Measurements from ENCODE around the gene SULT1A3. TPM values are rescaled to one million over a fixed set of nuclear protein-coding genes. Genes with fewer than 3 reads are reported as not detected.
"Not testable (repeated sequence)": the region's sequence is repeated elsewhere in the genome, so short reads cannot be mapped to it uniquely, and the experiment has no call there.

SULT1A3 gene
- total and polyA plus RNA-seq, 3 experiments from 2014 or later, result 1.4 to 17.6 (median 12.7) TPM

- H3K4me1 Mint-ChIP-seq, result peaks cover 23 to 29% (median 27%) of the 10 kb centered on the region in 3 donors
- not testable (repeated sequence) for H3K27ac Mint-ChIP-seq
Observed at GRCh38 chr16:30169416-30169815, 29.6 kb upstream of the SULT1A3 start.

GRCh38 chr16:30170145-30170544, 28.9 kb upstream of the SULT1A3 start:
- CTCF ChIA-PET; POLR2A ChIA-PET; H3K36me3 Mint-ChIP-seq; H3K9me3 Mint-ChIP-seq; DNase-seq; H3K27me3 Mint-ChIP-seq; H3K4me3 Mint-ChIP-seq; H3K9me3 ChIP-seq (ENCODE audit: low read length); H3K27ac Mint-ChIP-seq; H3K27me3 ChIP-seq (ENCODE audit: insufficient read depth, low read length, poor library complexity, severe bottlenecking); H3K36me3 ChIP-seq (ENCODE audit: insufficient read depth, low read length); H3K4me3 ChIP-seq (ENCODE audit: low read length); H3K27ac ChIP-seq (ENCODE audit: low read depth, low read length): not testable (repeated sequence)
- peaks cover 15% of the 10 kb centered on the region for H3K4me1 ChIP-seq (ENCODE audit: insufficient read depth, low read length)
- H3K4me1 Mint-ChIP-seq, result peaks cover 19 to 26% (median 23%) of the 10 kb centered on the region in 3 donors

More at GRCh38 chr16:30169416-30169815, 29.6 kb upstream of the SULT1A3 start:
- DNase-seq; H3K9me3 Mint-ChIP-seq; H3K27ac ChIP-seq (ENCODE audit: low read depth, low read length); CTCF ChIA-PET; H3K36me3 Mint-ChIP-seq; H3K4me3 Mint-ChIP-seq; H3K27me3 Mint-ChIP-seq; H3K4me3 ChIP-seq (ENCODE audit: low read length); H3K27me3 ChIP-seq (ENCODE audit: insufficient read depth, low read length, poor library complexity, severe bottlenecking); H3K9me3 ChIP-seq (ENCODE audit: low read length); H3K36me3 ChIP-seq (ENCODE audit: insufficient read depth, low read length); POLR2A ChIA-PET: not testable (repeated sequence)
- H3K4me1 ChIP-seq (ENCODE audit: insufficient read depth, low read length), result peaks cover 15% of the 10 kb centered on the region

- Mint-ChIP-seq H3K27ac (no peak overlapping the region), H3K27me3 (no peaks in the 10 kb centered on the region), H3K9me3 (no peaks in the 10 kb centered on the region), H3K4me1 (peaks cover 0 to 3% (median 2%) of the 10 kb centered on the region in 3 donors), H3K4me3 (no peak overlapping the region), H3K36me3 (no peaks in the 10 kb centered on the region)
- CTCF ChIA-PET, result interaction anchor here (1.2 to 1.8 kb wide), 2 partner anchors 81 to 236 kb away, joined by 3 to 4 read pairs; partner anchors contain the start of gene TBX6
- no peaks in the 10 kb centered on the region for H3K36me3 ChIP-seq (ENCODE audit: insufficient read depth, low read length)
- POLR2A ChIA-PET, result interaction anchor here (0.5 to 0.6 kb wide), 2 partner anchors 107 to 1644 kb away, joined by 3 to 6 read pairs; partner anchors contain the start of gene ALDOA
- DNase-seq, result no peak
- no peak overlapping the region for H3K27ac ChIP-seq (ENCODE audit: low read depth, low read length)
- H3K9me3 ChIP-seq (ENCODE audit: low read length), result no peaks in the 10 kb centered on the region
- no peaks in the 10 kb centered on the region for H3K27me3 ChIP-seq (ENCODE audit: insufficient read depth, low read length, poor library complexity, severe bottlenecking)
- no peak overlapping the region for H3K4me3 ChIP-seq (ENCODE audit: low read length)
- no peaks in the 10 kb centered on the region for H3K4me1 ChIP-seq (ENCODE audit: insufficient read depth, low read length)
Observed at GRCh38 chr16:30173054-30173453, 26.0 kb upstream of the SULT1A3 start.

- H3K27ac ChIP-seq (ENCODE audit: low read depth, low read length); CTCF ChIA-PET; H3K4me3 ChIP-seq (ENCODE audit: low read length); H3K27ac Mint-ChIP-seq; H3K36me3 Mint-ChIP-seq; H3K27me3 Mint-ChIP-seq; H3K9me3 Mint-ChIP-seq; H3K27me3 ChIP-seq (ENCODE audit: insufficient read depth, low read length, poor library complexity, severe bottlenecking); H3K4me1 Mint-ChIP-seq; DNase-seq; H3K36me3 ChIP-seq (ENCODE audit: insufficient read depth, low read length); H3K9me3 ChIP-seq (ENCODE audit: low read length); H3K4me3 Mint-ChIP-seq; H3K4me1 ChIP-seq (ENCODE audit: insufficient read depth, low read length): not testable (repeated sequence)
- POLR2A ChIA-PET, result interaction anchor here (1.1 kb wide), 1 partner anchor 9 kb away, joined by 19 read pairs; no protein-coding TSS in a partner anchor
Observed at GRCh38 chr16:30176876-30177275, 22.2 kb upstream of the SULT1A3 start.

- Histone ChIP-seq H3K27me3 (ENCODE audit: insufficient read depth, low read length, poor library complexity, severe bottlenecking) (no peaks in the 10 kb centered on the region), H3K27ac (ENCODE audit: low read depth, low read length) (no peak overlapping the region), H3K4me3 (ENCODE audit: low read length) (no peak overlapping the region), H3K36me3 (ENCODE audit: insufficient read depth, low read length) (peaks cover 2% of the 10 kb centered on the region), H3K9me3 (ENCODE audit: low read length) (no peaks in the 10 kb centered on the region), H3K4me1 (ENCODE audit: insufficient read depth, low read length) (peaks cover 9% of the 10 kb centered on the region)
- Mint-ChIP-seq H3K27ac (peak overlapping the region in 1 of 8 donors; percentile 54), H3K9me3 (no peaks in the 10 kb centered on the region), H3K27me3 (peaks cover 0 to 1% of the 10 kb centered on the region in 2 donors), H3K4me1 (peaks cover 11 to 17% (median 11%) of the 10 kb centered on the region in 3 donors), H3K4me3 (no peak overlapping the region), H3K36me3 (peaks cover 0 to 6% (median 0%) of the 10 kb centered on the region in 3 donors)
- ChIA-PET POLR2A (interaction anchor here (0.7 kb wide), 1 partner anchor 163 kb away, joined by 3 read pairs; no protein-coding TSS in a partner anchor), CTCF (interaction anchor here (0.9 kb wide), 1 partner anchor 67 kb away, joined by 4 read pairs; no protein-coding TSS in a partner anchor)
- no peak for DNase-seq
Observed at GRCh38 chr16:30179195-30179594, 19.9 kb upstream of the SULT1A3 start.

GRCh38 chr16:30179931-30180330, 19.1 kb upstream of the SULT1A3 start:
- no peaks in the 10 kb centered on the region for H3K27me3 ChIP-seq (ENCODE audit: insufficient read depth, low read length, poor library complexity, severe bottlenecking)
- peaks cover 0 to 4% of the 10 kb centered on the region in 2 donors for H3K27me3 Mint-ChIP-seq
- H3K36me3 ChIP-seq (ENCODE audit: insufficient read depth, low read length), result peaks cover 6% of the 10 kb centered on the region
- peaks cover 0 to 2% (median 0%) of the 10 kb centered on the region in 5 donors for H3K9me3 Mint-ChIP-seq
- POLR2A ChIA-PET, result no interaction called here
- CTCF ChIA-PET, result interaction anchor here (0.7 to 1.0 kb wide), 2 partner anchors 31 to 146 kb away, joined by 3 to 4 read pairs; no protein-coding TSS in a partner anchor
- H3K4me3 ChIP-seq (ENCODE audit: low read length), result no peak overlapping the region
- H3K27ac ChIP-seq (ENCODE audit: low read depth, low read length), result no peak overlapping the region
- no peak overlapping the region for H3K4me3 Mint-ChIP-seq
- peaks cover 9% of the 10 kb centered on the region for H3K4me1 ChIP-seq (ENCODE audit: insufficient read depth, low read length)
- H3K9me3 ChIP-seq (ENCODE audit: low read length), result no peaks in the 10 kb centered on the region
- peaks cover 3 to 13% (median 7%) of the 10 kb centered on the region in 3 donors for H3K36me3 Mint-ChIP-seq
- H3K27ac Mint-ChIP-seq, result peak overlapping the region in 1 of 8 donors; percentile 50
- no peak for DNase-seq
- H3K4me1 Mint-ChIP-seq, result peaks cover 11 to 19% (median 13%) of the 10 kb centered on the region in 3 donors

- Histone ChIP-seq H3K4me3 (ENCODE audit: low read length) (no peak overlapping the region), H3K36me3 (ENCODE audit: insufficient read depth, low read length) (peaks cover 13% of the 10 kb centered on the region), H3K27ac (ENCODE audit: low read depth, low read length) (no peak overlapping the region), H3K4me1 (ENCODE audit: insufficient read depth, low read length) (peaks cover 9% of the 10 kb centered on the region), H3K27me3 (ENCODE audit: insufficient read depth, low read length, poor library complexity, severe bottlenecking) (no peaks in the 10 kb centered on the region), H3K9me3 (ENCODE audit: low read length) (no peaks in the 10 kb centered on the region)
- CTCF ChIA-PET, result interaction anchor here (0.7 to 1.0 kb wide), 3 partner anchors 32 to 264 kb away, joined by 3 to 4 read pairs (median 3); no protein-coding TSS in a partner anchor
- POLR2A ChIA-PET, result no interaction called here
- peaks cover 0 to 4% of the 10 kb centered on the region in 2 donors for H3K27me3 Mint-ChIP-seq
- H3K4me3 Mint-ChIP-seq, result peak overlapping the region in 1 of 7 donors; percentile 80
- peaks cover 11 to 20% (median 13%) of the 10 kb centered on the region in 3 donors for H3K4me1 Mint-ChIP-seq
- H3K27ac Mint-ChIP-seq, result peak overlapping the region in 4 of 8 donors; percentile 30 to 100 (median 74)
- H3K36me3 Mint-ChIP-seq, result peaks cover 3 to 19% (median 9%) of the 10 kb centered on the region in 3 donors
- no peak for DNase-seq
- peaks cover 0 to 2% (median 0%) of the 10 kb centered on the region in 5 donors for H3K9me3 Mint-ChIP-seq
Observed at GRCh38 chr16:30180741-30181140, 18.3 kb upstream of the SULT1A3 start.

Measured in CD8-positive, alpha-beta memory T cell (primary cell).